Head of caudate nucleus (tissue), 42 donors: Measurements from ENCODE around the gene SLC25A48.
"Not testable (repeated sequence)": the region's sequence is repeated elsewhere in the genome, so short reads cannot be mapped to it uniquely, and the experiment has no call there.

Experiments used
- DNase-seq, 42 donors: peaks; one replicate each; pipeline versions ENCODE4 v3.0.0 to v3.0.0-alpha.2; 2020 to 2021; ENCODE audit warnings: mixed read lengths in 7 of 42
- intact Hi-C: fragments of 100-400 bp; cut with DNase I; formaldehyde crosslinking; loops from one replicate; pipeline ENCODE4 v1.15.0; 2022

SLC25A48 gene

DNA sequence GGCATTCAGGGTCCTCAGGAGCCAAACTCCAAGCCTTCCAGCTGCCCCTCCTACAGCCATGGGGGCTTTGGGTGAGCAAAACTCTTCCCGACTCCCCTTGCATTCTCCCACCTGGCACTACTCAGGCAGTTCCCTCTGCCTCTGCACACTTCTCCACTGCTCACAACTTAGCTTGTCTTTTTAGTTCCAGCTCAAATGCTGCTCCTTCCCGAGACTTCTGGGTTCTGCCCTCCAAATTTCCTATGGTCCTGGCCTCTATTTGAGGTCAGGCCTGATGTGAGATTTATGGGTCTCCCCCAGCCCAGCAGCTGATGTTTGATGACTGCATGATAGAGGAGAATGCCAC is 5.7 kb upstream of the SLC25A48 start:
- intact Hi-C loops = no loop called here
- DNase-seq = no peak

DNA sequence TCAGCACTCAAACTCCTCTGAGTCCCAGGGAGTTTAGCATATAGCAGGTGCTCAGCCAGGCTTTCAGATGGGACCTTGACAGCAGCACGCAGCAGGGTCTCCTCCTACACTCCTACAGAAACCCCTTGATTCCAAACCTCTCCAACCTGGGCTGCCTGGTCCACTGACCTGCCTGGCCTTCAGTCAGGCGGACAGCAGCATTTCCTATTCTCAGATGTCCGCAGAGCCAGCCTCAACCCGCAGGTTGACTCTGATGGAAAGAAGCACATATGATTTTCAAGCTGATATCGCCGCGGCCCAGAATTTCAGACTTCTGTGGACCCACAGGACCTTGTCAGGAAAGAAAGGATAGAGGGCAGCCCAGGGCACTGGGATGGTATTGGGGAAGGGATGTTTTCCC is 5.3 kb upstream of the SLC25A48 start:
- intact Hi-C loops = no loop called here
- peak in 1 of 42 donors; percentile 35 for DNase-seq

DNA sequence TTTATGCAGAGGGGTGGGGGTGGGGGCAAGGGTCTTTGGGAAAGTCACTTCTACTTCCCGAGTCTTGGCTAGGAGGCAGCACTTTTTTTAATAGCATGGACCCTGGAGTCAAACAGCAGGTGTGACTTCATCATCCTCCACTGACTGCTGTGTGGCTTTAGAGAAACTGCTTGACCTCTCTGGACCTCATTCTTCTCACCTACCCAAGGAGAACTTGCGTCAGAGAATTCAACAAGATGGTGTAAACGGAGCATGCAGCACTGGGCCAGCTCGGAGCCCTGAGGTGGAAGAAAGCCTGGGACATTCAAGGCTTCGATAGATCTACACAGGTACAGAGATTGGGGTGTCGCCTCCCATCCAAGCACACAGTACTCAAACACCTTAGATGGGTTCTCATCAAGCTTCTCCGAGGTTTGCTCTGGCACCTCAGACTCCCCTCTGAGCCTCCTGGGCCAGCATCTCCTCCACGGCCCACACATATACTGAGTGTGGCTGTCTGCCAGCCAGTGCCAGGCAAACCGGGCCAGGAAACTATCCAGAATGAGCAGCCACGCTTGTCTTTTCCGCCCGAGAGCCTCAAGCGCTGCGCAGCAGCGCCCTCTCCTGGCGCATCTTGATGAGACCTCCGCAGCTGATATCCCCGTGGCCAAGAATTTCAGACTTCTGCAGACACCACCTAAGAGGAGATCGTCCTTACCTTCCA is 4.6 kb upstream of the SLC25A48 start:
- DNase-seq = peak in 41 of 42 donors; percentile 56 to 91 (median 79)
- intact Hi-C loops = loop anchor here (5.0 kb wide), 1 partner anchor 273 kb away; no protein-coding TSS in a partner anchor

- intact Hi-C loops = loop anchor here (5.0 kb wide), 1 partner anchor 273 kb away; no protein-coding TSS in a partner anchor
- no peak for DNase-seq
Observed at GRCh38 chr5:135830384-135830700, 4.1 kb upstream of the SLC25A48 start.

DNA sequence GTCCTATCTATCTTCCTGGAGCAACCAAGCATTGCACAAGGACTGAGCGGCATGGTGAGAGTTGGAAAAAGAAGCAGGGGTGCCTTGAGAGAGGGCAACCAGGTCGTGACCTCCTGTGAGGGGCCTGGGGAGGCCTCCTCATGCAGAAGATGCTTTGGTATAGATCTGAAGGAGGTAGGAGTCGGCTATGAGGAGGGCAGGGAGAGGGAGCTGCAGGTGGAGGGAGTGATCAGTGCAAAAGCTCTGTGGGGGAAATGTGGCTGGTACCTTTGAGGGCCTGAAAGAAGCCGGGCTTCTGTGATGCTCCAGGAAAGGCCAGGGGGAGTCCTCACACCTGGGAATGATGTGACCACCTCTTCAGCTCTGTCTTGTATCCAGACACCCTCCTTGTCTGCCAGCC is 3.6 kb upstream of the SLC25A48 start:
- DNase-seq = peak in 1 of 42 donors; percentile 29
- intact Hi-C loops = loop anchor here (5.0 kb wide), 1 partner anchor 274 kb away; no protein-coding TSS in a partner anchor

DNA sequence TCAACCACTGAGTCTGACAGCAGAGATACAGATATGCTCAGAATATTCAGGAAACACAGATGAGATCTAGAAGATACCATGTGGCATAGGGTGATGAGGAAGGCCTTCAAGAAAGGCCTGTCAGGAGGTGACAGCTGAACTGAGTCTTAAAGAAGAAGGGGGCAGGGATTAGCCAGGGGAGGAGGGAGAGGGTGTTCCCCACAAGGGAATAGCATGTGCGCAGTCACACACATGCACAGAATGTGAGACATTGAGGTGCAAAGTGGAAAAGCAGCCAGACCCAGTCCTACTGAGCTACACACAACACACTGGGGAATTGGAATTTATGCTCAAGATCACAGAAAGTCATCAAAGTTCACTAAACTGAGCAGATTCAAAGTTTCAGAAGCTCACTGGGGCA is 3.0 kb upstream of the SLC25A48 start:
- peak in 1 of 42 donors; percentile 26 for DNase-seq
- intact Hi-C loops = loop anchor here (5.0 kb wide), 1 partner anchor 274 kb away; no protein-coding TSS in a partner anchor

GRCh38 chr5:135831851-135832555 is 2.5 kb upstream of the SLC25A48 start:
- intact Hi-C loops = loop anchor here (5.0 kb wide), 1 partner anchor 275 kb away; no protein-coding TSS in a partner anchor
- DNase-seq = peak in 1 of 42 donors; percentile 27

GRCh38 chr5:135832941-135833920 is 1.2 kb upstream of the SLC25A48 start:
- DNase-seq = no peak
- intact Hi-C loops = loop anchor here (5.0 kb wide), 1 partner anchor 276 kb away; no protein-coding TSS in a partner anchor

DNA sequence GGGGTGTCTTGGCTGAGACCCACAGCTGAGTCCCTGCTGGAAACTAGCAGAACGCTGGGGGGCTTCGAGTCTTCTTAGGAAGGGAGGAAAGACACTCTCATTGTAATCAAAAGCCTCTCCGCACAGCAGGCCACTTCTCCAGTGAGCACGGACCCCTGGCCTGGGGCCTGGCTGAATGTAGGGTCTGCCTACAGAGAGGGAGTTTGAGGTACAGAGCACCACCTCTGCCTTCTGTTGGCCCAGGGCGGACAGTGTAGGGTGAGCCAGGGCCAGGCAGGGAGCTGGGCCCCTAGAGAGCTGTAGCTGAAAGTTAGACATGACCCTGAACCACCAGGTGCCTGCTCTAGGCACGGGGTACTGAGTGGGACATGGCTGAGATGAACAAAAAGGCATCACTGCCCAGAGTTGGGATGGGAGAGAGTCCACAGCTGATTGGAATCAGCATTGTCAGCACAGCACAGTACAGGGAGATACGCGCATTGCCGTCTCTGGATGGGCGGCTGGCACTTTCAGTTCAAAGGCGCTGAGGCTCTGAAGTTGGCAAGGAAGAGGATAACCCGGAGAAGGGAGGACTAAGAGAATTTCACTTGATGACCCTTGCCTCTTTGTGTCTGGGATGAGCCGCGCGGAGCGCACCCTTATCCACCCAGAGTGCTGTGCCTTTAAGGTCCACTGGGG is 363 bp upstream of the SLC25A48 start:
- intact Hi-C loops = loop anchor here (5.0 kb wide), 1 partner anchor 277 kb away; no protein-coding TSS in a partner anchor
- DNase-seq = peak in 1 of 42 donors; percentile 26

DNA sequence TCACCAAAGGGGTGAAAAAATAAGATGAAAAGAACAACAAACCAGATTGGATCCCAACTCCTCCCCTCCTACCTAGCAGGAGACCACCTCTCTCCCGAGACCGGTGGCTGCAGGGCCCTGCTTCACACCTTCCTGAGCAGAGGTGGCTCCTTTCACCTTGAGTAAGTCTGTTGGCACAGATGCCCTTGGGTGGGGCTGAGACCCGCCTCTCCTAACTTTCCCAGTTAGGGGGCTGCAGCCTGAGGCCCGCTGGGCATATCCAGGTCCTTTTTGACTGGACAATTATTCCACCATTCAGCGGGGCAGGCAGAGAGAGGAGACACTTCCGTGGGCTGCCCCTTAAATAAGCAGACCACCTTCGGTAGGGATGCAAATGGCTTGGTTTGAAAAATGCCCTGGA is 1.3 kb downstream of the SLC25A48 start:
- DNase-seq = peak in 2 of 42 donors; percentile 8 to 16
- intact Hi-C loops = no loop called here

DNA sequence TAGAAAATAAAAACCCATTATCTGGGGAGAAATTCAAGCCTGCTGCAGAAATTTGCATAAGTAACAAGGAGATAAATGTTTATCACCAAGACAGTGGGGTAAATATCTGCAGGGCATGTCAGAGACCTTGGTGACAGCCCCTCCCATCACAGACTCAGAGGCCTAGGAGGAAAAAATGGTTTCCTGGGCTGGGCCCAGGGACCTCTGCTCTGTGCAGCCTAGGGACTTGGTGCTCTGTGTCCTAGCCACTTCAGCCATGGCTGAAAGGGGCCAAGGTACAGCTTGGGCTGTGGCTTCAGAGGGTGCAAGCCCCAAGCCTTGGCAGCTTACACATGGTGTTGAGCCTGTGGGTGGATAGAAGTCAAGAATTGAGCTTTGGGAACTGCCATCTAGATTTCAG is 3.9 kb downstream of the SLC25A48 start:
- intact Hi-C loops = not testable (repeated sequence)
- DNase-seq = peak in 1 of 42 donors; percentile 3

DNA sequence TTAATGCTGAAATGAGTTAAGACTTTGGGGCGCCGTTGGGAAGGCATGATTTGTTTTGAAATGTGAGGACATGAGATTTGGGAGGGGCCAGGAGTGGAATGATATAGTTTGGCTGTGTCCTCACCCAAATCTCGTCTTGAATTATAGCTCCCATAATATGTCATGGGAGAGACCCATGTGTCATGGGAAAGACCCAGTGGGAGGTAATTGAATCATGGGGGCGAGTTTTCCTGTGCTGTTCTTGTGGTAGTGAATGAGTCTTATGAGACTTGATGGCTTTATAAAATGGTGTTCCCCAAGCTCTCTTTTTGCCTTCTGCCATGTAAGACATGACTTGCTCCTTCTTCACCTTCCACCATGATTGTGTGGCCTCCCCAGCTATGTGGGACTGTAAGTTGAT is 5.1 kb downstream of the SLC25A48 start:
- DNase-seq = no peak
- intact Hi-C loops = no loop called here

DNA sequence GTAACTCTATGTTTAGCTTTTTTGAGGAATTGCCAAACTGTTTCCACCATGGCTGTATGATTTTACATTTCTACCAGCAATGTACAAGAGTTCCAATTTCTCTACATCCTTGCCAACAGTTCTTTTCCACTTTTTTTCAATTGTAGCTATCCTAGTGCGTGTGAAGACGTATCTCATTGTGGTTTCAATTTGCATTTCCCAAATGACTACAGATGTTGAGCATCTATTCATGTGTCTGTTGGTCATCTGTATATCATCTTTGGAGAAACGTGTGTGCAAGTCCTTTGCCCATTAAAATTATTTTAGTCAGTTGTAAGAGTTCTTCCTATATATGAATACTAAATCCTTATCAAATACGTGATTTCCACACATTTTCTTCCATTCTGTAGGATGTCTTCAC is 6.5 kb downstream of the SLC25A48 start:
- intact Hi-C loops = no loop called here
- no peak for DNase-seq

- peak in 20 of 42 donors; percentile 9 to 80 (median 40) for DNase-seq
- intact Hi-C loops = no loop called here
Observed at GRCh38 chr5:135842737-135843136, 8.3 kb downstream of the SLC25A48 start.

- DNase-seq = peak in 35 of 42 donors; percentile 10 to 86 (median 55)
- intact Hi-C loops = no loop called here
Observed at GRCh38 chr5:135843571-135844337, 9.3 kb downstream of the SLC25A48 start.

GRCh38 chr5:135846311-135846710 is 11.8 kb downstream of the SLC25A48 start:
- intact Hi-C loops = no loop called here
- DNase-seq = no peak

DNA sequence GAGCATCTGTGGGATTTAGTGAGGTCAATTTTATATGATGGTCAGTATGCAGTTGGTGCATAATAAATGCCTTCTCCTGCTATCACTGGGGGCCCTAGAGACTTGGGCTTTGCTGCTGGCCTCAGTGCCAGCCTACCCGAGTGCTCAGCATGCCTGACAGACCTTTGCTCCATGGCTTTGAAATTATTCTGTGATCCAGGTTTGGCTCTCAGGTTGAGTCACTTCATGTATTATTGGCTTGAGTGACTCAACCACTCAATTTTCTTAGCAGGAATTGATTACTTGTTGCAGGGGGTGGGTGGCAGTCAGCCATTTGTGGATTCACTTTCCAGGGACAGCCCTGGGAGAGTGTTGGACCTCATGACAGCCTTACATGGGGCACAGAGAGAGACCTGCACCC is 13.5 kb downstream of the SLC25A48 start:
- intact Hi-C loops = no loop called here
- no peak for DNase-seq

DNA sequence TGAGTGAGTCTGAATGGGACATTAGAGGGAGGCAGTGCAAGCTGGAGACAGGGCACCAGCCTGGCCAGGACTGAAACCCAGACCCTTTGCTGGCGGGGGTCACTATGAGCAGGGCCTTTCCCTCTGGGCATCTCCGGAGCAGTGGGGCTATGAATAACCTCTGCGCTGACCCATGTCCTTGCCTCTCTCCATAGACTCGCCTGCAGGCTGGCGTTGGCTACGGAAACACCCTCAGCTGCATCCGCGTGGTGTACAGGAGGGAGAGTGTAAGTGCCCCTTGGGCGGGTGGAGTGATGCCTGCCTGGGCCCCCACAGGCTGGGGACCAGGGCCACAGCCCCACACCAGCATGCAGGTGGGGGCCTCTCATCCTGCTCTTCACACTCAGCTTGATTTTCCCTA is 15.8 kb downstream of the SLC25A48 start:
- intact Hi-C loops = no loop called here

More for the DNA sequence above, 15.8 kb downstream of the SLC25A48 start:
- peak in 1 of 42 donors; percentile 23 for DNase-seq
